AG08396 (cell line): ENCODE measurements around the gene PSORS1C2.

ENCODE experiments used
- DNase-seq: peaks from one replicate; pipeline ENCODE4 v3.0.0; 2012; ENCODE audit warnings: low spot score, mixed read lengths

The PSORS1C2 gene

GRCh38 chr6:31139599-31139998 lies 733 bp upstream of the PSORS1C2 start:
- DNase-seq, result no peak

- no peak for DNase-seq
Measured at GRCh38 chr6:31135710-31136109, 3.2 kb downstream of the PSORS1C2 start.

- DNase-seq, result no peak
Measured at GRCh38 chr6:31132806-31133205, 6.1 kb downstream of the PSORS1C2 start.

GRCh38 chr6:31131595-31131994 lies 7.3 kb downstream of the PSORS1C2 start:
- DNase-seq, result no peak

- DNase-seq, result no peak
Measured at GRCh38 chr6:31130751-31131150, 8.1 kb downstream of the PSORS1C2 start.

- DNase-seq, result no peak
Measured at GRCh38 chr6:31129130-31129529, 9.7 kb downstream of the PSORS1C2 start.

- DNase-seq, result peak; percentile 59
Measured at GRCh38 chr6:31128093-31128676, 10.7 kb downstream of the PSORS1C2 start.

- no peak for DNase-seq
Measured at GRCh38 chr6:31126396-31127175, 12.3 kb downstream of the PSORS1C2 start.

GRCh38 chr6:31125586-31126363 lies 13.1 kb downstream of the PSORS1C2 start:
- peak; percentile 60 for DNase-seq

GRCh38 chr6:31125162-31125561 lies 13.7 kb downstream of the PSORS1C2 start:
- no peak for DNase-seq

- peak; percentile 84 for DNase-seq
Measured at GRCh38 chr6:31122791-31123706, 15.8 kb downstream of the PSORS1C2 start.

- DNase-seq, result no peak
Measured at GRCh38 chr6:31121131-31121790, 17.6 kb downstream of the PSORS1C2 start.

GRCh38 chr6:31120151-31120915 lies 18.5 kb downstream of the PSORS1C2 start, which contains the start of gene CDSN:
Gene CDSN (minus strand): TSS chr6:31120446. CDS start chr6:31120419, 27 bp downstream.
- no peak for DNase-seq

- no peak for DNase-seq
Measured at GRCh38 chr6:31118178-31118577, 20.7 kb downstream of the PSORS1C2 start.

GRCh38 chr6:31116661-31117385 lies 22.0 kb downstream of the PSORS1C2 start:
- DNase-seq, result no peak

GRCh38 chr6:31115941-31116560 lies 22.8 kb downstream of the PSORS1C2 start:
- no peak for DNase-seq

- DNase-seq, result peak; percentile 34
Measured at GRCh38 chr6:31114970-31115849, 23.7 kb downstream of the PSORS1C2 start.

- peak; percentile 92 for DNase-seq
Measured at GRCh38 chr6:31114541-31114878, 24.4 kb downstream of the PSORS1C2 start, which contains the start of gene PSORS1C1. Gene PSORS1C1 (plus strand): TSS chr6:31114800. CDS start chr6:31129633, 14,833 bp downstream.
